ENCODE measurements around the gene BORCS6. TPM values are rescaled to one million over a fixed set of nuclear protein-coding genes. Genes with fewer than 3 reads are reported as not detected.
"Not testable (repeated sequence)": the region's sequence is repeated elsewhere in the genome, so short reads cannot be mapped to it uniquely, and the experiment has no call there.

Gene BORCS6
- total RNA-seq, 1 experiment from 2014 or later = 7.0 TPM

- DNase-seq (ENCODE audit: low read depth) = no peak
- in situ Hi-C loops (cut with HindIII; ENCODE audit: low pct_unique_long_range_greater_than_20kb, low sequenced_read_pairs) = no loop called here
Observed at GRCh38 chr17:8176998-8177731, 12.8 kb downstream of the BORCS6 start.

- peak; percentile 83 for DNase-seq (ENCODE audit: low read depth)
- in situ Hi-C loops (cut with HindIII; ENCODE audit: low pct_unique_long_range_greater_than_20kb, low sequenced_read_pairs) = no loop called here
Observed at GRCh38 chr17:8176197-8176940, 13.6 kb downstream of the BORCS6 start, which contains the start of gene TMEM107. Gene TMEM107, minus strand, starts transcription at chr17:8176380. Its CDS starts 94 bp downstream, at chr17:8176286.

- DNase-seq (ENCODE audit: low read depth) = no peak
- in situ Hi-C loops (cut with HindIII; ENCODE audit: low pct_unique_long_range_greater_than_20kb, low sequenced_read_pairs) = no loop called here
Observed at GRCh38 chr17:8175795-8176196, 14.2 kb downstream of the BORCS6 start.

- in situ Hi-C loops (cut with HindIII; ENCODE audit: low pct_unique_long_range_greater_than_20kb, low sequenced_read_pairs) = no loop called here
- no peak for DNase-seq (ENCODE audit: low read depth)
Observed at GRCh38 chr17:8173871-8174322, 16.1 kb downstream of the BORCS6 start.

GRCh38 chr17:8173056-8173870 is 16.7 kb downstream of the BORCS6 start:
- in situ Hi-C loops (cut with HindIII; ENCODE audit: low pct_unique_long_range_greater_than_20kb, low sequenced_read_pairs) = no loop called here
- peak; percentile 97 for DNase-seq (ENCODE audit: low read depth)

- in situ Hi-C loops (cut with HindIII; ENCODE audit: low pct_unique_long_range_greater_than_20kb, low sequenced_read_pairs); DNase-seq (ENCODE audit: low read depth): not testable (repeated sequence)
Observed at GRCh38 chr17:8170186-8170585, 19.8 kb downstream of the BORCS6 start.

GRCh38 chr17:8167526-8167925 is 22.5 kb downstream of the BORCS6 start:
- no peak for DNase-seq (ENCODE audit: low read depth)
- in situ Hi-C loops (cut with HindIII; ENCODE audit: low pct_unique_long_range_greater_than_20kb, low sequenced_read_pairs) = no loop called here

- DNase-seq (ENCODE audit: low read depth) = no peak
- in situ Hi-C loops (cut with HindIII; ENCODE audit: low pct_unique_long_range_greater_than_20kb, low sequenced_read_pairs) = no loop called here
Observed at GRCh38 chr17:8166731-8167130, 23.2 kb downstream of the BORCS6 start.

GRCh38 chr17:8164815-8165131 is 25.2 kb downstream of the BORCS6 start:
- in situ Hi-C loops (cut with HindIII; ENCODE audit: low pct_unique_long_range_greater_than_20kb, low sequenced_read_pairs) = no loop called here

GRCh38 chr17:8163978-8164814 is 25.8 kb downstream of the BORCS6 start:
- in situ Hi-C loops (cut with HindIII; ENCODE audit: low pct_unique_long_range_greater_than_20kb, low sequenced_read_pairs) = no loop called here
- peak; percentile 44 for DNase-seq (ENCODE audit: low read depth)

More at GRCh38 chr17:8164815-8165131, 25.2 kb downstream of the BORCS6 start:
- DNase-seq (ENCODE audit: low read depth) = no peak

GRCh38 chr17:8162997-8163977 is 26.7 kb downstream of the BORCS6 start:
- DNase-seq (ENCODE audit: low read depth) = no peak
- in situ Hi-C loops (cut with HindIII; ENCODE audit: low pct_unique_long_range_greater_than_20kb, low sequenced_read_pairs) = no loop called here

GRCh38 chr17:8162233-8162996 is 27.6 kb downstream of the BORCS6 start, which contains the start of gene VAMP2:
Gene VAMP2, minus strand, starts transcription at chr17:8162948. Its CDS starts 69 bp downstream, at chr17:8162879.
- in situ Hi-C loops (cut with HindIII; ENCODE audit: low pct_unique_long_range_greater_than_20kb, low sequenced_read_pairs) = no loop called here
- DNase-seq (ENCODE audit: low read depth) = no peak

GRCh38 chr17:8161289-8162232 is 28.4 kb downstream of the BORCS6 start:
- DNase-seq (ENCODE audit: low read depth) = no peak
- in situ Hi-C loops (cut with HindIII; ENCODE audit: low pct_unique_long_range_greater_than_20kb, low sequenced_read_pairs) = no loop called here

GRCh38 chr17:8160741-8161221 is 29.2 kb downstream of the BORCS6 start:
- DNase-seq (ENCODE audit: low read depth) = no peak
- in situ Hi-C loops (cut with HindIII; ENCODE audit: low pct_unique_long_range_greater_than_20kb, low sequenced_read_pairs) = no loop called here

GRCh38 chr17:8160224-8160577 is 29.8 kb downstream of the BORCS6 start:
- in situ Hi-C loops (cut with HindIII; ENCODE audit: low pct_unique_long_range_greater_than_20kb, low sequenced_read_pairs) = no loop called here

More at GRCh38 chr17:8160224-8160577, 29.8 kb downstream of the BORCS6 start:
- no peak for DNase-seq (ENCODE audit: low read depth)

All from Caki2 (cell line).